GM23338 (cell line): ENCODE results near the gene PSMD11. TPM values are rescaled to one million over a fixed set of nuclear protein-coding genes. Genes with fewer than 3 reads are reported as not detected.

Source experiments
- ATAC-seq: fragments of 200-7000 bp; cut with Tn5 transposase; 3 replicates; pipeline ENCODE4 v1.9.1; 2020
- DNase-seq: peaks from one replicate; pipeline ENCODE4 v3.0.0-alpha.2; 2015; ENCODE audit warnings: low spot score
- H2AFZ ChIP-seq: fragments of 200-600 bp; sonication (generic); 2 replicates; pipeline ENCODE4 v1.8.0; 2016; ENCODE audit warnings: antibody characterized with exemption, mild to moderate bottlenecking, moderate library complexity
- H3F3A ChIP-seq: fragments of 200-600 bp; sonication (generic); replicated peaks from 2 replicates; pipeline ENCODE4 v1.8.0; 2017; ENCODE audit warnings: antibody characterized with exemption, mixed run types, low read depth
- H3K27ac ChIP-seq: fragments of 200-600 bp; sonication (generic); 2 replicates; pipeline ENCODE4 v1.6.1; 2016; ENCODE audit warnings: low read depth
- H3K27me3 ChIP-seq: fragments of 200-600 bp; sonication (generic); 2 replicates; pipeline ENCODE4 v1.8.0; 2016; ENCODE audit warnings: mild to moderate bottlenecking, mixed run types, moderate library complexity; ENCODE audit not compliant: insufficient read depth
- H3K36me3 ChIP-seq: fragments of 200-600 bp; sonication (generic); 2 replicates; pipeline ENCODE4 v1.8.0; 2016; ENCODE audit warnings: mild to moderate bottlenecking; ENCODE audit not compliant: insufficient read depth
- H3K4me1 ChIP-seq: fragments of 200-600 bp; sonication (generic); 2 replicates; pipeline ENCODE4 v1.8.0; 2016; ENCODE audit warnings: mild to moderate bottlenecking, moderate library complexity; ENCODE audit not compliant: insufficient read depth
- H3K4me2 ChIP-seq: fragments of 200-600 bp; sonication (generic); 2 replicates; pipeline ENCODE4 v1.7.1; 2017; ENCODE audit warnings: mixed run types
- H3K4me3 ChIP-seq: fragments of 200-600 bp; sonication (generic); 2 replicates; pipeline ENCODE4 v1.6.1; 2016; ENCODE audit warnings: mixed run types
- H3K79me2 ChIP-seq: fragments of 200-600 bp; sonication (generic); replicated peaks from 2 replicates; pipeline ENCODE4 v1.8.0; 2017; ENCODE audit warnings: mild to moderate bottlenecking; ENCODE audit not compliant: insufficient read depth
- H3K9me2 ChIP-seq: fragments of 200-600 bp; sonication (generic); 2 replicates; pipeline ENCODE4 v1.8.0; 2017; ENCODE audit not compliant: insufficient read depth
- H4K20me1 ChIP-seq: fragments of 200-600 bp; sonication (generic); replicated peaks from 2 replicates; pipeline ENCODE4 v1.8.0; 2017; ENCODE audit warnings: mild to moderate bottlenecking; ENCODE audit not compliant: insufficient read depth
- H3K27ac Mint-ChIP-seq: 2 replicates; pipeline ENCODE4 v1.8.0; 2020; ENCODE audit warnings: inconsistent platforms, mild to moderate bottlenecking, moderate library complexity, mixed read lengths
- H3K27me3 Mint-ChIP-seq: 3 replicates; pipeline ENCODE4 v1.8.0; 2022; ENCODE audit warnings: low read depth, mild to moderate bottlenecking, moderate library complexity, mixed read lengths, inconsistent platforms; ENCODE audit not compliant: insufficient read depth, poor library complexity
- H3K36me3 Mint-ChIP-seq: 3 replicates; pipeline ENCODE4 v1.8.0; 2021; ENCODE audit warnings: low read depth, mild to moderate bottlenecking, inconsistent platforms, moderate library complexity, mixed read lengths
- H3K4me1 Mint-ChIP-seq: 3 replicates; pipeline ENCODE4 v1.8.0; 2020; ENCODE audit warnings: mild to moderate bottlenecking, inconsistent platforms, mixed read lengths
- H3K4me3 Mint-ChIP-seq: 3 replicates; pipeline ENCODE4 v1.8.0; 2021; ENCODE audit warnings: moderate library complexity, mild to moderate bottlenecking, inconsistent platforms, mixed read lengths
- H3K9me3 Mint-ChIP-seq: 3 replicates; pipeline ENCODE4 v1.8.0; 2020; ENCODE audit warnings: moderate library complexity, mild to moderate bottlenecking, inconsistent platforms, mixed read lengths
- CTCF ChIP-seq, 2 experiments: fragments of 200-600 bp in 1 of 2; sonication (generic) in 1 of 2; conservative IDR thresholded peaks; 2 replicates each; pipeline versions ENCODE4 v1.5.1 to v1.6.1; 2016 to 2017; ENCODE audit warnings: antibody characterized with exemption in 2 of 2, low read depth in 2 of 2, mild to moderate bottlenecking in 2 of 2, moderate library complexity in 1 of 2
- ETS1 ChIP-seq: IDR thresholded peaks from 2 replicates; pipeline ENCODE4 v1.6.1; 2016; ENCODE audit warnings: antibody characterized with exemption
- EZH2 ChIP-seq: fragments of 200-600 bp; sonication (generic); IDR thresholded peaks from one replicate; pipeline ENCODE4 v1.8.0; 2017; ENCODE audit warnings: antibody characterized with exemption, mild to moderate bottlenecking, low read depth; ENCODE audit not compliant: unreplicated experiment
- EZH2phosphoT487 ChIP-seq: fragments of 200-600 bp; sonication (generic); IDR thresholded peaks from one replicate; pipeline ENCODE4 v1.8.1; 2018; ENCODE audit warnings: antibody characterized with exemption; ENCODE audit not compliant: unreplicated experiment
- JUNB ChIP-seq: IDR thresholded peaks from one replicate; pipeline ENCODE4 v1.6.1; 2016; ENCODE audit warnings: antibody characterized with exemption; ENCODE audit not compliant: unreplicated experiment
- POLR2AphosphoS5 ChIP-seq: IDR thresholded peaks from 2 replicates; pipeline ENCODE4 v1.6.1; 2016; ENCODE audit warnings: antibody characterized with exemption, low read depth
- REST ChIP-seq: IDR thresholded peaks from one replicate; pipeline ENCODE4 v1.6.1; 2018; ENCODE audit warnings: antibody characterized with exemption; ENCODE audit not compliant: unreplicated experiment
- STAT1 ChIP-seq: IDR thresholded peaks from one replicate; pipeline ENCODE4 v1.6.1; 2016; ENCODE audit warnings: antibody characterized with exemption; ENCODE audit not compliant: unreplicated experiment
- ZNF114 ChIP-seq: fragments of 250-450 bp; sonication (Bioruptor Pico); IDR thresholded peaks from 2 replicates; pipeline ENCODE4 v1.5.0; 2020; ENCODE audit warnings: mild to moderate bottlenecking, moderate library complexity
- ZNF331 ChIP-seq: fragments of 250-450 bp; sonication (Bioruptor Pico); IDR thresholded peaks from 2 replicates; pipeline ENCODE4 v1.5.0; 2020; ENCODE audit warnings: low read depth, mild to moderate bottlenecking, moderate library complexity
- polyA plus RNA-seq: library from polyadenylated mRNA; unstranded; fragments of >200 nt; fragmentation: Nextera tagmentation; extraction: Ambion mirVana; gene quantifications from 2 replicates; pipeline ENCODE4 v1.2.1, GENCODE V29; 2016
- total RNA-seq: library from RNA; depleted of rRNA; stranded (reverse); fragments of >200 nt; shearing (Covaris generic); gene quantifications from 2 replicates; pipeline ENCODE4 v1.2.3, GENCODE V29; 2014

Gene PSMD11
- total and polyA plus RNA-seq, 2 experiments from 2014 or later: 180 to 360 TPM

GRCh38 chr17:32502013-32502412 is 57.7 kb downstream of the PSMD11 start (continued):
- no peak for TF ChIP-seq REST
- TF ChIP-seq EZH2: no peak
- no peak for TF ChIP-seq ZNF114 (CRISPR knock-in tag)
- TF ChIP-seq EZH2phosphoT487: no peak
- no peak for TF ChIP-seq STAT1
- TF ChIP-seq ETS1: no peak
- no peak for TF ChIP-seq CTCF (conservative IDR thresholded peaks at IDR 0.05; ENCODE audit: low read depth in 2 of 2)

- Histone ChIP-seq H3K4me1 (peaks cover 10% of the 10 kb centered on the region; the same call in 1 of the 2 replicates), H3K9me2 (no peaks in the 10 kb centered on the region), H3K79me2 (no peaks in the 10 kb centered on the region), H3F3A (no peaks in the 10 kb centered on the region), H4K20me1 (no peaks in the 10 kb centered on the region), H3K27me3 (no peaks in the 10 kb centered on the region), H3K4me2 (no peak overlapping the region), H3K4me3 (no peak overlapping the region), H3K36me3 (no peaks in the 10 kb centered on the region), H3K27ac (no peak overlapping the region), H2AFZ (no peak overlapping the region)
- Mint-ChIP-seq H3K27me3 (peaks cover 16% of the 10 kb centered on the region), H3K4me1 (peaks cover 24% of the 10 kb centered on the region), H3K27ac (peak overlapping the region; percentile 53; the same call in 1 of the 2 replicates), H3K9me3 (no peaks in the 10 kb centered on the region; the same call in 2 of the 3 replicates), H3K4me3 (no peak overlapping the region), H3K36me3 (no peaks in the 10 kb centered on the region)
- ATAC-seq (no peak), DNase-seq (no peak)
- TF ChIP-seq POLR2AphosphoS5: no peak
- TF ChIP-seq CTCF (conservative IDR thresholded peaks at IDR 0.05; ENCODE audit: low read depth in 2 of 2): no peak
- no peak for TF ChIP-seq STAT1
- TF ChIP-seq ZNF114 (CRISPR knock-in tag): no peak
- TF ChIP-seq EZH2phosphoT487: no peak
- TF ChIP-seq ZNF331 (CRISPR knock-in tag): no peak
- no peak for TF ChIP-seq JUNB
- no peak for TF ChIP-seq EZH2
These were observed 58.4 kb downstream of the PSMD11 start for GRCh38 chr17:32502710-32503109.
